NCI-H748 treated with DMSO at 0.1 percent for 48 hours (cell line): ENCODE measurements around the gene FMOD.
"Not testable (repeated sequence)": the region's sequence is repeated elsewhere in the genome, so short reads cannot be mapped to it uniquely, and the experiment has no call there.

Experiments used
- DNase-seq: peaks from one replicate; lab custom pipeline; 2025; lab: John Stamatoyannopoulos, UW

FMOD gene

GRCh38 chr1:203306089-203306964 is 44.6 kb downstream of the FMOD start:
- peak; percentile 35 for DNase-seq

GRCh38 chr1:203305809-203306088 is 45.2 kb downstream of the FMOD start:
- no peak for DNase-seq

GRCh38 chr1:203304919-203305808 is 45.8 kb downstream of the FMOD start, which contains the start of gene BTG2:
Gene BTG2 (plus strand): TSS chr1:203305519. CDS start chr1:203305607, 88 bp downstream.
- peak; percentile 49 for DNase-seq

GRCh38 chr1:203304391-203304918 is 46.5 kb downstream of the FMOD start:
- no peak for DNase-seq

GRCh38 chr1:203302894-203303293 is 48.0 kb downstream of the FMOD start:
- no peak for DNase-seq

- no peak for DNase-seq
These were observed 48.5 kb downstream of the FMOD start for GRCh38 chr1:203302456-203302855.

GRCh38 chr1:203301331-203301668 is 49.6 kb downstream of the FMOD start:
- DNase-seq = no peak

- DNase-seq = no peak
These were observed 50.2 kb downstream of the FMOD start for GRCh38 chr1:203300441-203301330.

- DNase-seq = not testable (repeated sequence)
These were observed 51.0 kb downstream of the FMOD start for GRCh38 chr1:203299719-203300429.

- DNase-seq = no peak
These were observed 51.8 kb downstream of the FMOD start for GRCh38 chr1:203299169-203299568.

GRCh38 chr1:203296460-203297073 is 54.4 kb downstream of the FMOD start:
- no peak for DNase-seq

GRCh38 chr1:203295796-203296195 is 55.1 kb downstream of the FMOD start:
- no peak for DNase-seq

GRCh38 chr1:203291201-203292096 is 59.5 kb downstream of the FMOD start:
- peak; percentile 69 for DNase-seq
